WTC11 (cell line): Measurements from ENCODE around the gene CD300E.

ENCODE experiments used
- ATF6 ChIP-seq: sonication (generic); formaldehyde crosslinking; IDR thresholded peaks from 2 replicates; pipeline ENCODE4 v1.8.1; 2023; ENCODE audit warnings: mild to moderate bottlenecking, missing genetic modification reagents
- CREB1 ChIP-seq: sonication (generic); formaldehyde crosslinking; IDR thresholded peaks from 2 replicates; pipeline ENCODE4 v1.8.0; 2023; ENCODE audit warnings: mild to moderate bottlenecking, missing genetic modification reagents
- CTCF ChIP-seq: fragments of 200-600 bp; IDR thresholded peaks from 2 replicates; pipeline ENCODE4 v1.8.0; 2022; ENCODE audit warnings: antibody characterized with exemption
- FOXK1 ChIP-seq: sonication (generic); formaldehyde crosslinking; IDR thresholded peaks from 2 replicates; pipeline ENCODE4 v1.8.0; 2022; ENCODE audit warnings: mild to moderate bottlenecking, moderate library complexity, missing genetic modification reagents
- GABPB1 ChIP-seq: sonication (generic); formaldehyde crosslinking; IDR thresholded peaks from 2 replicates; pipeline ENCODE4 v1.8.1; 2023; ENCODE audit warnings: mild to moderate bottlenecking, missing genetic modification reagents
- JUN ChIP-seq: sonication (generic); formaldehyde crosslinking; IDR thresholded peaks from 2 replicates; pipeline ENCODE4 v1.8.0; 2023; ENCODE audit warnings: mild to moderate bottlenecking, missing genetic modification reagents
- KAT7 ChIP-seq: sonication (generic); formaldehyde crosslinking; IDR thresholded peaks from 2 replicates; pipeline ENCODE4 v1.8.1; 2023; ENCODE audit warnings: missing genetic modification reagents, mild to moderate bottlenecking, borderline replicate concordance
- NR3C1 ChIP-seq: sonication (generic); formaldehyde crosslinking; conservative IDR thresholded peaks from 2 replicates; pipeline ENCODE4 v1.8.1; 2023; ENCODE audit warnings: low read depth, mild to moderate bottlenecking, missing genetic modification reagents
- SMAD4 ChIP-seq: sonication (generic); formaldehyde crosslinking; IDR thresholded peaks from 2 replicates; pipeline ENCODE4 v1.8.0; 2022; ENCODE audit warnings: mild to moderate bottlenecking, missing genetic modification reagents
- STAT6 ChIP-seq: sonication (generic); formaldehyde crosslinking; conservative IDR thresholded peaks from 2 replicates; pipeline ENCODE4 v1.8.1; 2023; ENCODE audit warnings: mild to moderate bottlenecking, low read depth, missing genetic modification reagents, moderate library complexity
- ZNF138 ChIP-seq: sonication (generic); formaldehyde crosslinking; conservative IDR thresholded peaks from 2 replicates; pipeline ENCODE4 v1.8.1; 2022; ENCODE audit warnings: mild to moderate bottlenecking, moderate library complexity, missing genetic modification reagents
- ZNF317 ChIP-seq: sonication (generic); formaldehyde crosslinking; IDR thresholded peaks from 2 replicates; pipeline ENCODE4 v1.8.1; 2023; ENCODE audit warnings: low read depth, mild to moderate bottlenecking, moderate library complexity, missing genetic modification reagents, borderline replicate concordance

- TF ChIP-seq GABPB1 (CRISPR knock-in tag) (no peak), CTCF (no peak), FOXK1 (CRISPR knock-in tag) (no peak), CREB1 (CRISPR knock-in tag) (no peak), SMAD4 (no peak), ATF6 (CRISPR knock-in tag) (no peak), NR3C1 (no peak), ZNF317 (no peak), JUN (CRISPR knock-in tag) (no peak), STAT6 (no peak), ZNF138 (CRISPR knock-in tag) (no peak), KAT7 (no peak)
These were observed 28.3 kb downstream of the CD300E start for GRCh38 chr17:74595037-74595750.
